GM12878 (cell line): Measurements from ENCODE around the gene ZNF496. TPM values are rescaled to one million over a fixed set of nuclear protein-coding genes. Genes with fewer than 3 reads are reported as not detected.

Experiments used
- ATAC-seq: fragments of 200-7000 bp; cut with Tn5 transposase; 3 replicates; pipeline ENCODE4 v1.9.1; 2020; ENCODE audit warnings: mild to moderate bottlenecking, moderate library complexity
- BruUV-seq: library from RNA; stranded (reverse); fragments of 400-500 nt; replicated peaks from 2 replicates; lab custom pipeline; 2021; lab: Mats Ljungman, UMichigan
- CTCF ChIA-PET: fragments of 300-600 bp; sonication (Branson Sonifier 250); formaldehyde crosslinking; extraction: SDS; loops from one replicate; lab custom pipeline; 2021; ENCODE audit warnings: inconsistent platforms; lab: Yijun Ruan, JAX
- POLR2A ChIA-PET: fragments of 350-600 bp; formaldehyde crosslinking; extraction: SDS; loops from one replicate; lab custom pipeline; 2021; ENCODE audit warnings: inconsistent platforms; lab: Charles Lee
- RAD21 ChIA-PET: fragments of 300-600 bp; sonication (Branson Sonifier 250); formaldehyde crosslinking; loops from one replicate; lab custom pipeline; 2023; ENCODE audit warnings: antibody characterized with exemption; ENCODE audit not compliant: unreplicated experiment; lab: Charles Lee
- SMC1A ChIA-PET: fragments of 300-600 bp; sonication (Branson Sonifier 250); formaldehyde crosslinking; loops from one replicate; lab custom pipeline; 2023; ENCODE audit not compliant: unreplicated experiment, uncharacterized antibody; lab: Charles Lee
- DNase-seq: peaks from one replicate; pipeline ENCODE4 v3.0.0-alpha.2; 2011; ENCODE audit warnings: low read depth, low spot score
- FAIRE-seq: peaks from 3 replicates; lab custom pipeline; 2011; peaks lifted over from hg19 to GRCh38; lab: Jason Lieb, UNC
- H2AFZ ChIP-seq: 2 replicates; pipeline ENCODE4 v1.6.0; 2011; ENCODE audit warnings: low read depth, low read length, control low read depth; ENCODE audit not compliant: control insufficient read depth
- H3K27ac ChIP-seq: 2 replicates; pipeline ENCODE4 v1.5.1; 2011; ENCODE audit warnings: control low read depth; ENCODE audit not compliant: control insufficient read depth, insufficient read depth
- H3K27me3 ChIP-seq, 2 experiments: replicated peaks in 1 of 2; 2 replicates each; pipeline versions ENCODE4 v1.6.0 to v1.6.1; 2011; ENCODE audit warnings: low read length in 1 of 2; ENCODE audit not compliant: control insufficient read depth in 2 of 2, insufficient read depth in 2 of 2
- H3K36me3 ChIP-seq, 2 experiments: 2 replicates each; pipeline ENCODE4 v1.5.1; 2011; ENCODE audit warnings: low read length in 1 of 2; ENCODE audit not compliant: control insufficient read depth in 2 of 2, insufficient read depth in 2 of 2
- H3K4me1 ChIP-seq: 2 replicates; pipeline ENCODE4 v1.6.1; 2011; ENCODE audit warnings: mild to moderate bottlenecking, low read length, moderate library complexity, mixed read lengths; ENCODE audit not compliant: control insufficient read depth, insufficient read depth
- H3K4me2 ChIP-seq: 2 replicates; pipeline ENCODE4 v1.6.0; 2011; ENCODE audit warnings: control low read depth; ENCODE audit not compliant: control insufficient read depth, insufficient read depth
- H3K4me3 ChIP-seq: fragments of 200-600 bp; sonication (generic); 2 replicates; pipeline ENCODE4 v1.5.1; 2016
- H3K79me2 ChIP-seq: 2 replicates; pipeline ENCODE4 v1.6.0; 2011; ENCODE audit warnings: low read length; ENCODE audit not compliant: control insufficient read depth, insufficient read depth
- H3K9ac ChIP-seq: 2 replicates; pipeline ENCODE4 v1.8.0; 2011; ENCODE audit warnings: low read length, control low read depth, mixed read lengths; ENCODE audit not compliant: control insufficient read depth, insufficient read depth
- H3K9me3 ChIP-seq: replicated peaks from 3 replicates; pipeline ENCODE4 v1.5.1; 2011; ENCODE audit warnings: mild to moderate bottlenecking, low read length; ENCODE audit not compliant: control insufficient read depth, insufficient read depth
- H4K20me1 ChIP-seq: 2 replicates; pipeline ENCODE4 v1.6.0; 2011; ENCODE audit not compliant: control insufficient read depth, insufficient read depth
- ATF3 ChIP-seq: IDR thresholded peaks from 2 replicates; pipeline ENCODE4 v1.6.1; 2011; ENCODE audit warnings: low read depth, mild to moderate bottlenecking, low read length, moderate library complexity, borderline replicate concordance; ENCODE audit errors: extremely low read depth
- HDGF ChIP-seq: fragments of 450-650 bp; IDR thresholded peaks from 2 replicates; pipeline ENCODE4 v1.6.1; 2016; ENCODE audit warnings: antibody characterized with exemption
- IKZF2 ChIP-seq, 2 experiments: fragments of 450-650 bp; IDR thresholded peaks; 2 replicates each; pipeline ENCODE4 v1.6.1; 2017; ENCODE audit warnings: mild to moderate bottlenecking in 2 of 2, moderate library complexity in 2 of 2
- POLR2A ChIP-seq: IDR thresholded peaks from 2 replicates; pipeline ENCODE4 v1.6.1; 2011; ENCODE audit warnings: low read depth, mild to moderate bottlenecking, low read length
- RAD21 ChIP-seq: IDR thresholded peaks from 2 replicates; pipeline ENCODE4 v1.6.1; 2011; ENCODE audit warnings: mild to moderate bottlenecking, low read depth, low read length, moderate library complexity; ENCODE audit not compliant: insufficient read depth
- RCOR1 ChIP-seq: conservative IDR thresholded peaks from 2 replicates; pipeline ENCODE4 v1.6.1; 2012; ENCODE audit warnings: low read depth, low read length, improper control_type of control experiment
- RFX5 ChIP-seq: IDR thresholded peaks from 2 replicates; pipeline ENCODE4 v1.6.1; 2011; ENCODE audit warnings: low read depth, low read length, improper control_type of control experiment
- SKIL ChIP-seq: fragments of 450-650 bp; IDR thresholded peaks from 2 replicates; pipeline ENCODE4 v1.6.1; 2017; ENCODE audit warnings: mild to moderate bottlenecking, low read depth, inconsistent platforms; ENCODE audit not compliant: poor library complexity, severe bottlenecking
- STAT1 ChIP-seq: fragments of 450-650 bp; conservative IDR thresholded peaks from 2 replicates; pipeline ENCODE4 v1.6.1; 2014; ENCODE audit warnings: antibody characterized with exemption, mild to moderate bottlenecking
- ZBTB11 ChIP-seq: fragments of 450-650 bp; formaldehyde crosslinking; IDR thresholded peaks from 2 replicates; pipeline ENCODE4 v1.5.0; 2022; ENCODE audit warnings: mild to moderate bottlenecking, missing genetic modification characterization
- ZNF274 ChIP-seq: IDR thresholded peaks from one replicate; pipeline ENCODE4 v1.8.0; 2011; ENCODE audit not compliant: insufficient read length, insufficient read depth
- ZSCAN29 ChIP-seq: fragments of 450-650 bp; IDR thresholded peaks from 2 replicates; pipeline ENCODE4 v1.6.1; 2017; ENCODE audit warnings: mild to moderate bottlenecking, moderate library complexity
- ZZZ3 ChIP-seq: IDR thresholded peaks from 2 replicates; pipeline ENCODE4 v1.6.1; 2011; ENCODE audit warnings: low read depth; ENCODE audit not compliant: control insufficient read depth, insufficient read length
- whole genome bisulfite sequencing: methylation state at CpG from one replicate; pipeline ENCODE4 v1.1.6; 2016; ENCODE audit warnings: low lambda C conversion rate; ENCODE audit not compliant: insufficient replicate concordance, insufficient coverage; ENCODE audit errors: missing lambda C conversion rate; 5-methylcytosine and 5-hydroxymethylcytosine counted together
- in situ Hi-C: fragments of 300-500 bp; cut with MboI; formaldehyde crosslinking; loops from 9 replicates; pipeline ENCODE4 v1.14.3; 2018; ENCODE audit warnings: mixed read lengths
- intact Hi-C: fragments of 100-400 bp; cut with micrococcal nuclease; formaldehyde crosslinking; loops from one replicate; pipeline ENCODE4 v1.14.2; 2022; ENCODE audit not compliant: unreplicated experiment
- polyA plus RNA-seq, 11 experiments: library from polyadenylated mRNA; depleted of rRNA in 4 of 11; unstranded in 6 of 11; stranded (reverse) in 5 of 11; fragments of >200 nt; fragmentation: Nextera tagmentation in 4 of 11; fragmentation: Illumina TruSeq in 1 of 11; extraction: Ambion mirVana in 4 of 11; extraction: Trizol in 1 of 11; gene quantifications; 1 replicate in 1 of 11; 2 replicates in 10 of 11; pipeline versions ENCODE4 v1.2.1 to v1.2.3, GENCODE V29; 2011 to 2016; ENCODE audit warnings: inconsistent platforms in 2 of 11, missing spikeins in 2 of 11, low read depth in 1 of 11
- total RNA-seq, 4 experiments: library from RNA; depleted of rRNA in 3 of 4; stranded (reverse); fragments of >200 nt in 3 of 4; fragmentation: Illumina TruSeq in 1 of 4; extraction: Trizol in 1 of 4; gene quantifications; 2 replicates each; pipeline versions ENCODE4 v1.2.1 to v1.2.3, GENCODE V29; 2013 to 2021

Gene ZNF496
- total and polyA plus RNA-seq, 10 of the 15 experiments (the other 5 are each of a cell fraction or from before 2014, with no cell fraction given) = 1.6 to 26.4 (median 12.5) TPM

GRCh38 chr1:247337250-247337746, 5.6 kb upstream of the ZNF496 start (continued):
- TF ChIP-seq ZNF274 = no peak
- no peak for TF ChIP-seq ZBTB11
- no peak for TF ChIP-seq ZZZ3

GRCh38 chr1:247336390-247336789, 4.7 kb upstream of the ZNF496 start:
- no peak overlapping the region for H2AFZ ChIP-seq
- no peaks in the 10 kb centered on the region for H4K20me1 ChIP-seq
- no peak overlapping the region for H3K9ac ChIP-seq
- in situ Hi-C loops (no loop called here), intact Hi-C loops (no loop called here)
- no peak for ATAC-seq
- H3K9me3 ChIP-seq = no peaks in the 10 kb centered on the region
- BruUV-seq = no TSS peak
- ChIA-PET CTCF (interaction anchor here (2.3 kb wide), 1 partner anchor 36 kb away, joined by 5 read pairs; no protein-coding TSS in a partner anchor), POLR2A (no interaction called here), RAD21 (no interaction called here), SMC1A (interaction anchor here (1.6 kb wide), 1 partner anchor 21 kb away, joined by 4 read pairs; no protein-coding TSS in a partner anchor)
- no peak for FAIRE-seq
- H3K4me2 ChIP-seq = no peak overlapping the region
- H3K36me3 ChIP-seq = peaks cover 0 to 6% of the 10 kb centered on the region in 2 experiments; a peak in 1 of 4 replicates
- DNase-seq = no peak
- peaks cover 12% of the 10 kb centered on the region for H3K4me1 ChIP-seq
- WGBS = over 99% methylated on average over 7 of the region's 7 CpGs
- H3K27ac ChIP-seq = no peak overlapping the region
- no peak overlapping the region for H3K4me3 ChIP-seq
- H3K79me2 ChIP-seq = peaks cover 10% of the 10 kb centered on the region
- H3K27me3 ChIP-seq = no peaks in the 10 kb centered on the region
- no peak for TF ChIP-seq POLR2A
- TF ChIP-seq ZBTB11 = no peak
- TF ChIP-seq ATF3 = no peak
- no peak for TF ChIP-seq IKZF2 (IDR thresholded peaks at IDR 0.05)
- no peak for TF ChIP-seq HDGF
- TF ChIP-seq RAD21 = no peak
- TF ChIP-seq SKIL = no peak
- TF ChIP-seq STAT1 = no peak
- no peak for TF ChIP-seq ZSCAN29
- no peak for TF ChIP-seq RCOR1
- TF ChIP-seq ZNF274 = no peak
- no peak for TF ChIP-seq RFX5
